ENCODE measurements around the gene CHRNA1.

GRCh38 chr2:174781996-174782395 is 17.7 kb upstream of the CHRNA1 start:
- TF ChIP-seq CTCF (conservative IDR thresholded peaks at IDR 0.05) (no peak), EZH2 (IDR thresholded peaks at IDR 0.05; ENCODE audit: low read depth) (no peak)

All from PC-9 (cell line).